HG03196 (cell line): ENCODE data around the gene PSME2.
A peak's percentile ranks its signal among the peaks of the same experiment; 100 is the strongest.

Experiments used
- ATAC-seq: cut with Tn5 transposase; IDR thresholded peaks from one replicate; pipeline ENCODE4 v1.9.1; 2021; ENCODE audit not compliant: unreplicated experiment

The PSME2 gene

GRCh38 chr14:24179961-24180796 is 33.8 kb upstream of the PSME2 start:
- ATAC-seq: no peak

GRCh38 chr14:24179294-24179960 is 33.0 kb upstream of the PSME2 start:
- ATAC-seq: no peak

DNA sequence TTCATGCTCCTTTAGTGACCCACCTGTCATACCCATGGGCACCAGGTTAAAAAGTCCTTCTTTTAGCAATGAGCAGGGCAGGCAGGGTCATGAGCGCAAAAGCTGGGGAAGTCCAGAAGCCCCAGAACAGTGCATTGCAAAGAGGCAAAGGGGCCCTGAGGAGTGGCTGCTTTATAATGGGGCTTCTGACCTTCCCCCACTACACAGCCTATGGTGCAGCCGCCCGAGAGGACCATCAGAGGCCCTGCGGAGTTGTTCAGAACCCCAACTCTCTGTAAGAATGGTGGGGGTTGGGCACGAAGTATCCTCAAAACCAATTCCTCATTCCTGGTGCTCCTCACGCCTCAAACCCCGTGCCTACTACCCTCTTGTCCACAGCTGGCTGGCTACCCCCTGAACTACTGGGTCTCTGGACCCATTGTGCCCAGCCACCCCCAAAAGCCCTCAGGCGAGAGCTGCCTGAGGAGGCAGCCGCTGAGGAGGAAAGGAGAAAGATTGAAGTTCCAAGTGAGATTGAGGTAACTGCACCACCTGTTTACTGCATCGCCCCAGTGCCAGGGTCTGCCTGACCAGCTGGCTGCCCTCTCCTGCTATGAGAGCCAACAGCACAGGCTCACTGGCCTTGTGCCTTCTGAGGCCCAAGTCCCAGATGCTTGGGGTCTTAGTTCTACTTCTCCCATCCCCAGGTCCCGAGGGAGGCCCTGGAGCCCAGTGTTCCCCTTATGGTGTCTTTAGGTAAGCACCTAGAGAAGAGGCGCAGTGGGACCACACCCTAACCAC is 32.2 kb upstream of the PSME2 start:
- no peak for ATAC-seq

DNA sequence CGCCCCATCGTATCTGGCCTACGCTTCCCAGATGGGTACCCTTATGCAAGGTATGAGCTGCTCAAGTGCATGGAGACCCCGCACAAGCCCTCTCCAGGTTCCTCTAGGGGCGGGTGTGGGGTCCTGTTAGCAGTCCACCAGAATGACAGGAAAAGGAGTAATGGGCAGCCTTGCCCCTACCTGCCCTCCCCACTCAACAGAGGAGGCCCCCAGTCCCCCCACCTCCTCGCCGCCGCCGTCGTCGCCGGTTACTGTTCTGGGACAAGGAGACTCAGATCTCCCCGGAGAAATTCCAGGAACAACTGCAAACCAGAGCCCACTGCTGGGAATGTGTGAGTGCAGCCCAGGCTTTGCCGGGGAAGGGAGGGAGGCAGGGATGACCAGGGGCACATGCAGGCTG is 31.5 kb upstream of the PSME2 start:
- ATAC-seq: no peak

DNA sequence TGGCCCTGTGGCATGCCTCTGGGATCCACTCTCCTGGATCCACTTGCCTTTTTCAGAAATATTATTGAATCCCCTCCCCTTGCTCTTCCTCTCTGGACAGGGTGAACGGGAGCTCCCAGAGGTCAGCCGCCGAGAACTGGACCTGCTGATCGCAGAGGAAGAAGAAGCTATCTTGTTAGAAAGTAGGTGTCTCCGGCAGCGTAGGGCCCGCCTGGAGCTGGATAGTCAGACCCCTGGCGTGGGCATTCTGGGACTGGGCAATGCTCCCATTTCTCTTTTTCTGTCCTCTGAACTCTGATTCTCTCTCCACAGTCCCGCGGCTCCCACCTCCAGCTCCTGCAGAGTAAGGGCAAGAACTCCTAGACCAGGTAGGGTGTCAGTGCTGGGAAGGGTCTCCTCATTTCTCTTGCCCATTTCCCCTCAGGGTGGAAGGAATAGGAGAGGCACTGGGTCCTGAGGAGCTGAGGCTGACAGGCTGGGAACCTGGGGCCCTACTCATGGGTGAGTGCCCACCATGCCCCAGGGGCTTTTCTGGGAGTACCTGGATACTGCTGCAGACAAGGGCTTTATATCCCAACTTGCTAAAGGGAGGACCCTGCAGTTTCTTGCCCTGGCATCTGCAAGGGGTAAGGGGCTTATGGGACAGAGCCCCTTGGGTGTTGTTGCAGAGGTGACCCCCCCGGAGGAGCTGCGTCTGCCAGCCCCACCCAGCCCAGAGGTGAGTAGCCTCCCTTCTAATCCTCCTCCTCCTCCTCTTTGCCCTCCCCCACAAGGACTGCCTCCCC is 30.8 kb upstream of the PSME2 start:
- ATAC-seq: no peak

- ATAC-seq: no peak
Observed at GRCh38 chr14:24176599-24176998, 30.2 kb upstream of the PSME2 start.

DNA sequence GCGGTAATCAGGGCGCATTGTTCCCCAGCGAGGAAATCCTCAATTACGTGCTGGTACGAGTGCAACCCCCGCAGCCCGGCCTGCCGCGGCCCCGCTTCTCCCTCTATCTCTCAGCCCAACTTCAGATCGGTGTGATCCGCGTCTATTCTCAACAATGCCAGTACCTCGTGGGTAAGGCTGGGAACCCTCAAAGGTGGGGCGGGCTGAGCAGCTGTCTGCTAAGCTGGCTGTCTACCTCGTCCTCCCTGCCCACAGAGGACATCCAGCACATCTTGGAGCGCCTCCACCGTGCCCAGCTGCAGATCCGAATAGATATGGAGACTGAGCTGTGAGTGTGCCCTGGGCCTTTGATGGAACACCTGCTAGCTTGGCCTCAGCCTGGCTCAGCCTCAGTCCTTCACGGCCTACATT is 26.5 kb upstream of the PSME2 start:
- no peak for ATAC-seq

GRCh38 chr14:24172261-24172860 is 26.0 kb upstream of the PSME2 start:
- no peak for ATAC-seq

DNA sequence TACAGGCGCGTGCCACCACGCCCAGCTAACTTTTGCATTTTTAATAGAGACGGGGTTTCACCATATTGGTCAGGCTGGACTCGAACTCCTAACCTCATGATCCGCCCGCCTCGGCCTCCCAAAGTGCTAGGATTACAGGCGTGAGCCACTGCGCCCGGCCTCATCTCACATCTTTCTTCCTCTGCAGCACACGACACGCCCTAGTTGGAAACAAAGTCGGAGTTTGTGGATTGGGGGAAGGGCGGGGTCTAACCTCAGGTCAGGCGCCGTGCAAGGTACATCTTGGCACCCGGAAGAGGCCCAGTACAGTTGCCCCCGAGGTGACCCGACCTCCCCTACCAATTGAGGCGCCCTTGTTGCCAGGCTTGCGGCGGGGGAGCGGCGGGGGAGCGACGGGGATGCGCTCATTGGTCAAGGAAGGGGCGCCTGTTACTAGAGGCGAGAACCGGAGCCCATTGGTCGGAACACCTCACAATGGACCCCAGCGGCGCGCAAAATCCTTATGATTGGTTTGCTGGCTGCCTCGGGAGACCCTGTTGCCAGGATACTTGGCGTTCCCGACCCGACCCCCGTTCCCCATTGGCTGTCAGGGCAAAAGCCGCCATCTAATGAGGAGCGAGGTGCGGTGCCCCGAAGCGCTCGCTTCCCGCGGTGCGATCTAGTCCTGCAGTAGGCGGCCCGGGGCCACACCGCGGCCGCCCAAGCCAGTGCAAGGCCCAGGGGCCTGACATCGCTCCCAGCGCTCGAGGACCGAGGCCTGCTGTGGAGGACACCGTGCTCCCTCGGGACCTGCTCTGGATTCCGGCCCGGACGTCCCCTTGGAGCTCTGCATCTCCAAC is 25.2 kb upstream of the PSME2 start, which contains the start of gene REC8:
Gene REC8, plus strand, starts transcription at position 659 of the 839 bp plus-strand sequence. CDS start 473 bp downstream, outside the sequence.
- ATAC-seq: peak; percentile 73

GRCh38 chr14:24167469-24168114 is 21.2 kb upstream of the PSME2 start:
- ATAC-seq: no peak

DNA sequence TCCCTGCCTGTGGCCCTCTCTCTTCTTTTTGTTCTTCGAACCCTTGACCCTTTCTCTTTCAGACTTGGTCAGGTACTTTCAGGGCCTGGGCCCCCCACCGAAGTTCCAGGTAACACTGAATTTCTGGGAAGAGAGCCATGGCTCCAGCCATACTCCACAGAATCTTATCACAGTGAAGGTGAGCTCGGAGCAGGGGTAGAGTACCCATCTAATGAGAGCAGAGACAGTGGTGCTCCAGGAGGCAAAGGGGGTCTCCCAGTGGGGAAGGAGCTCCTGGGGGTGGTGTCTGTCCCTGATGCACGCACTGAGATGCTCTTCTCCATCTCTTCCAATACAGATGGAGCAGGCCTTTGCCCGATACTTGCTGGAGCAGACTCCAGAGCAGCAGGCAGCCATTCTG is 19.4 kb upstream of the PSME2 start:
- no peak for ATAC-seq

GRCh38 chr14:24164518-24164991 is 18.1 kb upstream of the PSME2 start:
- no peak for ATAC-seq

DNA sequence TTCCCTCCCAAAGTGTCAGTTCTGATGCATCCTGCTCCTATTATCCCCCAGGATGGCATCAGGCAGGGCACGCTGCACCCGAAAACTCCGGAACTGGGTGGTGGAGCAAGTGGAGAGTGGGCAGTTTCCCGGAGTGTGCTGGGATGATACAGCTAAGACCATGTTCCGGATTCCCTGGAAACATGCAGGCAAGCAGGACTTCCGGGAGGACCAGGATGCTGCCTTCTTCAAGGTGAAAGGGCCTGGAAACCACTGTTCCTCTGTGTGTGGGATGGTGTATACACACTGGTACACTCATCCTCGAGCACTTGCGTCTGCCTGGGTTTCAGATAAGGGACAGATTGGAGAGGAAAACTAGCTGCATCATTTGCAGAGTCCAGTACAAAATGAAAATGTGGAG is 15.7 kb upstream of the PSME2 start:
- no peak for ATAC-seq

DNA sequence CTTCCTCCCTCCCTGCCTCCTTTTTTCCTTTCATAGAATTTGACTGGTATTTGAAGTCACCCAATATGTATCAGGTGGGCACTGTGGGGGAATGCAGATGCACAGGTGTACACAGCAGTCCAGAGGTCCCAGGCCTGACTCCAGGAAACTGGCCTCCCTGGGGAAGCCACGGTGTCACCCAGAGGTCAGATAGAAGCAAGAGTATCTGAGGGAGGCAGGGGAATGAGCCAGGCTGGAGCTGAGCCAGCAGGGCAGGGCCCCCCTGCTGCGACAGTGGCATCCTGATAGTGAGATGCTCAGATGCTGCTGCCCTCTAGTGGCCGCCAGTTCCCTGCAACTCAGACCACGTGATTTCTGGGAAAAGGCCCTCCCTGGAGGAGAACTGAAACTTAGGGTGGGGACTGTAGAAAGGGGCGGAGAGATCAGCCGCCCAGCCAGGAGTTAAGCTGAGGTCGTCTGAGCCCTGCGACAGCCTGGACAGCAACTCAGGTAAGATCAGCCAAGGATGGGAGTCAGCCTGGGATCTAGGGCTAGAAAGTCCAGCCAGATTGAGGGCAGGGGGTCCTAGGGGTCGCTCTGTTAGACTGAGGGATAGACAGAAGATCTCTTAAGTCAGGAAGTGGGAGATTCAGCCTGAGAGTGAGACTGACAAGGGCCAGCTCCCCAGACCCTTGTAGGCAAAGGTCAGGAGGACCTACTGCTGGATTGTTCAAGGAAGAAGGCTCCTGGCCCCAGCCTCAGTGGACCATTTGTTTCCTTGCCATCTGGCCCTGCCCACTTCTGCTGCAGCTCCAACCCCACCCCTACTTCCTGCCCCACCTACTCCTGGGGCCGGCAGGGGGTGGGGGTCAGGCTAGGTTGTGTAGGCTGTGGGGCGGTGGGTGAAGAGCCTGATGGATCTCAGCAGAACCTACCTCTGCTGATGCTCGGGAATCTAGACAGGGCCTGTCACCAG is 14.7 kb upstream of the PSME2 start, which contains the start of gene IRF9:
Gene IRF9, plus strand, starts transcription at position 416 of the 955 bp plus-strand sequence. CDS start 880 bp downstream, outside the sequence.
- peak; percentile 74 for ATAC-seq

DNA sequence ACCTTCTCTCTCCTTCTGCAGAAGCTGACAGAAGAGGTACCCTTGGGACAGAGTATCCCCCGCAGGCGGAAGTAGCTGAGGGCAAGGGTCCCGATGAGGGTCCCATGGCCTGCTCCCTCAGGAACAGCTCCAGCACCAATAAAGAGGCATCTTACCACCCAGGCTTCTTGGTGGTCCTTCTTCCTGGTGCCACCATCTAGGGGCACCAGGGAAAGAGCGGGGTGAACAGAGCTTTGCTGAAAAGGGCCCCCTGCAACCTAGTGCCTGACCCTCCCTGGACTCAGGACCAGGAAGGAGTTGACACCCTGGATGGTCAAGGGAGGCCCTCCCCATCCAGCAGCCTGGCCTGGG is 14.1 kb upstream of the PSME2 start:
- peak; percentile 8 for ATAC-seq

GRCh38 chr14:24159777-24160498 is 13.5 kb upstream of the PSME2 start:
- peak; percentile 6 for ATAC-seq

DNA sequence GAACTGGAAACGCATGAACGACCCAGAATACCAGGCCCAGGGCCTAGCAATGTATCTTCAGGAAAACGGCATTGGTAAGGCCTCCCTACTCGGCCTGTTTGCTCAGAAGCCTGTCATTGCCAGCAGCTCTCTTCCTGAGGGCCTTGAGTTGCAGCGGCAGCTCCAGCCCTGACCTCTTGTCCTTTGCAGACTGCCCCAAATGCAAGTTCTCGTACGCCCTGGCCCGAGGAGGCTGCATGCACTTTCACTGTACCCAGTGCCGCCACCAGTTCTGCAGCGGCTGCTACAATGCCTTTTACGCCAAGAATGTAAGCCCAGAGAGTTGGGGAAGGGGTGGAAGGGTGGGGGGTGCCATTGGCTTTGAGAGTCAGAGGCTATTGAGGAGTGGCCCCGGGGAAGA is 10.9 kb upstream of the PSME2 start:
- ATAC-seq: no peak
